OCI-LY3 (cell line): ENCODE data around the gene LPAR4.

Experiments used
- CTCF ChIP-seq: fragments of 200-600, 300-600 bp; sonication (generic); IDR thresholded peaks from 2 replicates; pipeline ENCODE4 v1.5.1; 2014; ENCODE audit warnings: antibody characterized with exemption, low read length, low read depth
- EZH2phosphoT487 ChIP-seq: fragments of 200-600 bp; shearing (Covaris generic); IDR thresholded peaks from 2 replicates; pipeline ENCODE4 v1.6.1; 2018; ENCODE audit warnings: antibody characterized with exemption, mixed run types, low read depth

- peak; percentile 55 for TF ChIP-seq CTCF
- TF ChIP-seq EZH2phosphoT487: no peak
Observed at GRCh38 chrX:78708262-78708661, 39.3 kb upstream of the LPAR4 start.
